Measurements from ENCODE around the gene ABTB1.
"Not testable (repeated sequence)": the region's sequence is repeated elsewhere in the genome, so short reads cannot be mapped to it uniquely, and the experiment has no call there.

The ABTB1 gene

DNA sequence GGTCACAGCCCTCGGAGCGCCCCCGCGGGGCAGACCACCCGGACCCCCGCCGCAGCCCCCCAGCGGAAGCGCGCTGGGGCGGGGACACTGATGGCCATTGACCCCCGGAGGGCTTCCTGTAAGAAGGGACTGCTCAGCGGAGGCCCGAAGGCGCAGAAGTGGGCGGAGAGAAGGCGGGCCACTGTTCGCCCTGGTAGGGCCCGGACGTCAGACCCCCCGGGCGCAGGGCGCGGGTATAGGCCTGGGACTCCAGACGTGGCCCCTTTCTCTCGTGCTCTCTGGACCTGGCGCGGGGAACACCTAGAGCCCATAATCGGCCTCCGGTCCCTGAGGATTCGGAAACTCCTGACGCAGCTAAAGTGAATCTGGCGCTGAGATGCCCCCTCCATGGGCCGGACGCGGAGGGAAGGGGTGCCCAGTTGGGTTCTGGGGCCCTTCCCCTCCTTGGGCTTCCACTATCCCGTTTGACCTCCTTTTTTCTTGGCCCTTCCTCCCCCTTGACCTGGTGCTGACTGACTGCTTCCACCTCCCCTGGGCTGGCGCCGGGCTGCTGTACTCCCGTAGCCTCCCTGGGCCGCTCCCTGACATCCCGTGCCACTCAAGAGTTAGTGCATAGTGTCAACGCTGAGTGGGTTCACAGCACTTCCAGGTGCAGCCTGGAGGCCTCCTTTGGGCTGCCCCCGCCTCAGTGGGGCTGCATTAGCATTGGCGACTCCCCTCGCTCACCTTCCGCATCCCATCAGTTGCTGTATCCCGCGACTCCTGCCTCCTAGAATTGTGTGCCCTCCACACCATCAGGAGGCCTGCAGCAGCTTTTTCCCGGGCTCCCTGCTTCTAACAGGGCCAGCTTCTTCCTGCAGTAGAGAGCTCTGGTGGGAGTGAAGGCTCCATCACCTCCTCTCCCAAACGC, 694 bp downstream of the ABTB1 start:
- DNase-seq (ENCODE audit: low read depth), result peak; percentile 22

DNA sequence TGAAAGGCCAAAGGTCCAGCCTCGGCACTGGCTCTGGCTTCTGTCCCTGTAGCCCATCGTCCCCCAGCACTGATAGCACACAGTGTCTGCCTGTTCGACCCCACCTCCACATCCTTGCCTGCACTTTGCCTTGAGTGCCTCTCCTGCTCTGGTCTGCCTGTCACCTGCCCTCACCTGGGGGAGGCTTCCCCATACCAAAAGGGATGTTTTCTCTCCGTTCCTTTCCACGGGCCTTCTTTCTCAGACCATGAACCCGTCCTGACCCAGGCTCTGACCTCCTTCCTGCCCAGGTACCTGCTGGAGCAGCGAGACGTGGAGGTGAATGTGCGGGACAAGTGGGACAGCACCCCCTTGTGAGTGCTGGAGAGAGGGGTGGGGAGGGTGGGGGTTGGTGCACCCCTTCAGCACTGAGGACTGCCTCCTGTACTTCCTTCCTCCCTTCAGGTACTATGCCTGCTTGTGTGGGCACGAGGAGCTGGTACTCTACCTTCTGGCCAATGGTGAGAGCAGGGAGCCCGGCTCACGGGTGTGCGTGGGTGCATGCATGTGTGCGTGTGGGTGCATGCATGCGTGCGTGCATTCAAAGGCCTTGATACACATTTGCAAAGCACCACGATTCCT, 1.5 kb downstream of the ABTB1 start:
- no peak for DNase-seq (ENCODE audit: low read depth)

DNA sequence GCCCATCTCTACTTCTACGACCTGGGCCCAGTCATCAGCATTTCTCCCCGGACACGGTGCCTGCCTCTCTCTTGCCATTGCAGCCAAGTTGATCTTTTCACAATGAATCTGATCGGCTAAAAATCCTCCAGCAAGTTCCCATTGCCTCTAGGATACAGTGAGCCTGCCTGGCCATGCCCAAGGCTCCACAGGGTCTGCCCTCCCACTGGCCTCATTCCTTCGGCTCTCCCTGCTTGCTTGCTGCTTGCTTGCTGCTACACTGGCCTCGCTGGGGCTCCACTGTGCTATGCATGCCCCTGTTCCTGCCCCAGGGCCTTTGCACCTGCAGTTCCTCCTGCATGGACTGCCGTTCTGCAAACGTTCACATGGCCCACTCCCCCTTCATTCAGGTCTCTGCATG, 2.0 kb downstream of the ABTB1 start:
- no peak for DNase-seq (ENCODE audit: low read depth)

DNA sequence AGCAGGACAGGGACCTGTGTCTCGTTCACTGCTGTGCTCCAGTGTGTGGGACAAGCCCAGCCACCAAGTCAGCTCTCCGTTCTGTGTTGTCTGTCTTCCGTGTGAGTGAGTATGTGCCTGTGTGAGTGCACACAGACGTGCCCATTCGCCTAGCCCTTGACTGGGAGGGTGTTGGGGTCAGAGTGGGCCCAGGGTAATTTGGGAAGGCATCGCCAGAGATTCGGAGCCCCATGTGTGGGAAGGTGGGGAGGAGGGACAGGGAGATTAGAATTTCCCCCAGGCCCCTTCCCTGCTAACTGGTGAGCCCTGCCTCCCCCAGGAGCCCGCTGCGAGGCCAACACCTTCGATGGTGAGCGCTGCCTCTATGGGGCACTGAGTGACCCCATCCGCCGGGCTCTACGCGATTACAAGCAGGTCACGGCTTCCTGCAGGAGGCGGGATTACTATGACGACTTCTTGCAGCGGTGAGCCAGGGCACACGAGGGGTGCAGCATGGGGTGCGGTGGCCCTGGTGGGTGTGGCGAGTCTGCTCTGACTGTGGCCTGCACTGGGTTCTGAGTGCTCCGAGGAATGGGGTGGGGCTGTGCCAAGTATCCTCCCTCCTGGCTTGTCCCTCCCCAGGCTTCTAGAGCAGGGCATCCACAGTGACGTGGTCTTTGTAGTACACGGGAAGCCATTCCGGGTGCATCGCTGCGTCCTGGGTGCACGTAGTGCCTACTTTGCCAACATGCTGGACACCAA, 3.1 kb downstream of the ABTB1 start:
- DNase-seq (ENCODE audit: low read depth), result no peak

DNA sequence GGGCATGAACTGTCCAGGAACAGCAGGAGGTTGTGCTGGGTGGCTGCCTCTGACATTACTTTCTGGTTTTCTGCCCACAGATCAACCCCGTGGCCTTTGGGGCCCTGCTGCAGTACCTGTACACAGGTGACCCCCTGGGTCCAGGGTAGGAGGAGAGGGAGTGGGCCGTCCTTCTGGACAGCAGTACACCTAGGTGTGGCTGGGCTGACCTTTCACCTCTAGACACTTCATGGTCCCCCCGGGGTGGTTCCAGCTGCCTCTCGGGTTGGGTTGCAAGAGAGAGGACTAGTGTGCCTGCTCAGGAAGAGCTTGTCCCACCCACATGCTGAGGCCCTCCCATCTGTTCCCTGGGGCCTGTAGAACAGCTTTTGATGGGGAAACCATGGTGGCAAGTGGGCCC, 3.7 kb downstream of the ABTB1 start:
- no peak for DNase-seq (ENCODE audit: low read depth)

DNA sequence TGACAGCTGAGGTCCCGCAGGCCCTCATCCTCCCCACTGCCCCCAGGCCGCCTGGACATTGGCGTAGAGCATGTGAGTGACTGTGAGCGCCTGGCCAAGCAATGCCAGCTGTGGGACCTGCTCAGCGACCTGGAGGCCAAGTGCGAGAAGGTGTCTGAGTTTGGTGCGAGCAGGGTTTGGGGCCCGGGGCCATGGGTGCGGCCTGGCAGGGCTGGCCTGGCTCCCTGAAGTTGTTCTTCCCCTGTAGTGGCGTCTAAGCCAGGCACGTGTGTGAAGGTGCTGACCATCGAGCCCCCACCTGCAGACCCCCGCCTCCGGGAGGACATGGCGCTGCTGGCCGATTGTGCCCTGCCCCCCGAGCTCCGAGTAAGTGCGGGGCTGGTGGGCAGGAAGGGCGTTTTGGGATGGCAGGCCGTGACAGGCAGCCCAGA, 4.2 kb downstream of the ABTB1 start:
- no peak for DNase-seq (ENCODE audit: low read depth)

DNA sequence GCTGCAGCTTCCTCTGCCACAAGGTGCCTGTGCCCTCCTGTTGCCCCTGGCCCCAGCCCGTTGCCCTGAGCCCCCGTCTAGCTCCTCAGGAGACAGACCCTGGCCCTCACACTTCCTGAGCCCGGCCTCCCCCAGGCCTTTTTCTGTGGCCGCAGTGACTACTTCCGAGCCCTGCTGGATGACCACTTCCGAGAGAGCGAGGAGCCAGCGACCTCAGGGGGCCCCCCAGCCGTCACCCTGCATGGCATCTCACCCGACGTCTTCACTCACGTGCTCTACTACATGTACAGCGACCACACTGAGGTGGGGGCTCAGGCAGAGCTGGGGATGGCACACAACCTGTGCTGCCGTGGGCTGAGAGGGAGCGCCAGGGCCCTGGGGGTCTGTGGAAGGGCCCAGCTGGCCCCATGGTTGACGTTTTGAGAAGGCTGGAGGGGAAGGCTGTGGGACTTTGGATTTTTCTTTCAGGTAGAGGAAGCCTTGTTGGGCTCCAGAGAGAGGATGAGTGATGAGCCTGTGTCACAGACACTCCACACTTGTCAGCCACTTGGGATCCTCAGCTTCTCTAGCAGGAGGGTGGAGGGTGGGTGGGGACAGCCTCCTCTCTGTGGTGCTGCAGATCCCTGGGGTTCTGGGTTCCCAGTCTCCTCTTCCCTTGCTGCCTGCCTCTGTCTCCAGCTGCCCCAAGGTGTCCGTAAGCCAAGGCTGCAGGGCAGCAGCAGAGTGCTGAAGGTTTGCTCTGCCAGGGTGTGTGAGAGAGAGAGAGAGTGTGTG, 5.0 kb downstream of the ABTB1 start:
- no peak for DNase-seq (ENCODE audit: low read depth)

DNA sequence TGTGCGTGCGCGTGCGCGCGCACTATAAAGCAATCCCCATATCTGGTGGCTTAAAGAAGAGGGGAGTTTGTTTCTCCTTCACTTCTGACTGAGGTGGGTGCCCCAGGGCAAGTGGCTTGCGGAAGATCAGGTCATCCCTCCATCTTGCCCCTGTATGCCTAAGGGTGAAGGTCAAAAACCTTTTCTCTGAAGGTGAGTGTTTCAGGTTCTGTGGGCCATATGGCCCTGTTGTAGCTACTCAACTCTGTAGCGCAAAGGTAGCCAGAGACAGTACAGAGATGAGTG, 5.5 kb downstream of the ABTB1 start:
- no peak for DNase-seq (ENCODE audit: low read depth)

DNA sequence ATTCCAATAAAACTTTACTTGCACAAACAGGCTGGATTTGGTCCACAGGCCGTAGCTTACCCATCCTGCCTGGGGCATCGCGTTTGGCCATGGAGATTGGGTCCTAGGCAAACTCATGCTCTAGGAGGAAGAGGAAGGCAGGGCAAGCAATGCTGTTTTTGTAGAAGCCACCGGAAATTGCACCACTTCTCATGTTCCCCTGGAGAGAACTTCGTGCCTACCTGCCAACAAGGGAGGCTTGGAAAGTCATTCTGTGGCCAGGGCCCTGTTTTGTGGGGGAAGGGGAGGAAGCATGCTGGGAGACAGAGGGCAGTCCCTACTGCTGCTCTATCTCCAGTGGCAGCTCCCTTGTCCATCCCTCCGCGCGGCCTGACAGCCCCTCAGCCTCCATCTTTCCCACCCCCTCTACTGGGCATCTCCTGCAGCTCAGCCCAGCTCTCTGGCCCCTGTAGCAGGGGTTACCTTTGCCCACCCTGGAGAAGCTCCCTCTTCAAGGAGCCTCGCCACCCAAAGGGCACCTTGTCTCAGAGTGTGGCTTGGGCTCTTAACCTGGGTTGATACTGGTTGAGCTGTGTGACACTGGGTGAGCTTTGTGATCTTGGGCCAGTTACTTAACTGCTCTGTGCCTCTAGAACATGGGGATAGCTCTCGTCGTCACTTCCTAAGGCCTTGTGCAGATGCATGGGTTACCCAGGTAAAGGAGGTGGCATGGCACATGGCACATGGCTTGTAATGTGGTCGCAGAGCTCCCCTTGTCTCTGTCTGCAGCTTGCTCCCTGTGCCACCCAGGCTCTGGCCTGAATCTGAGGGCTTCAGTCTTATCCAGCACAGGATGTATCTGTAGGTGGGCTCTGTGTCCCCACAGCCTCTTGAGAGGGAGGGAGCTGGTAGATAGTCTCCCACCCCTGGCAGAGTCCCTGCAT, 6.1 kb downstream of the ABTB1 start:
- no peak for DNase-seq (ENCODE audit: low read depth)

DNA sequence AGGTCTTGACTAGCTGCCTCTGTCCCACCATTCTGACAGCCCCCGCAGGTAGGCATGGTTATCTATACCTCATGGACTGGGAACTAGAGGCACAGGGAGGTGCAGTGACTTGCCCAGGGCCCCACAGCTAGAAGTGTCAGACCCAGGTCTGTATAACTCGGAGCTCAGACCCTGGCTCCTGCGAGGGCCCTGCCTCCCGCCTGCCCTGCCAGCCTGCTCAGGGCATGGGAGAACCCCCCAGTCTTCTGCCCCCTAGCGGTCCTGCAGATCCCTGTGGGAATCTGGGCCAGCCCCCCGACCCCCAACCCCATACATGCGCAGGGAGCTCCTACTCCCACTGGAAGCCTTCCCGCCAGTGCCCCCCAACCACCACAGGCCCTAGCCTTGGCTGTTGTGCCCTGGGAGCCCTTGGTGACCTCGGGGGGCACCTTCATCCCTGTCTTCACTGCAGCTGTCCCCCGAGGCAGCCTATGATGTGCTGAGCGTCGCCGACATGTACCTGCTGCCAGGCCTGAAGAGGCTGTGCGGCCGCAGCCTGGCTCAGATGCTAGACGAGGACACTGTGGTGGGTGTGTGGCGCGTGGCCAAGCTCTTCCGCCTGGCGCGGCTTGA, 6.9 kb downstream of the ABTB1 start:
- no peak for DNase-seq (ENCODE audit: low read depth)

DNA sequence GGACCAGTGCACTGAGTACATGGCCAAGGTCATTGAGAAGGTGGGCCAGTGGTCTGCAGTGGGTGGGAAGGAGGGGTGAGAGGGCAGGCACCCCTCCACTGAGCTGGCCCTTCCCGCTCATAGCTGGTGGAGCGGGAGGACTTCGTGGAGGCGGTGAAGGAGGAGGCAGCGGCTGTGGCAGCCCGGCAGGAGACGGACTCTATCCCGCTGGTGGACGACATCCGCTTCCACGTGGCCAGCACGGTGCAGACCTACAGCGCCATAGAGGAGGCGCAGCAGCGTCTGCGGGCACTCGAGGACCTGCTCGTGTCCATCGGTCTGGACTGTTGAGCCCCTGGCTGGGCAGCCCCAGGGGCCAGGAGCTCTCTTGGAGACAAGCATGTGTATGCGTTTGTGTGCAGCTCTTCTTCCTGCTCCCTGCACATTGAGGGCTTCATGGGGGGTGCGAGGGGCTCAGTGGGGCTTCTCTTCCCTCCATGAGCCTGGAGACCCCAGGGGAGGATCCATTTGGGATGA, 7.5 kb downstream of the ABTB1 start:
- DNase-seq (ENCODE audit: low read depth), result no peak

DNA sequence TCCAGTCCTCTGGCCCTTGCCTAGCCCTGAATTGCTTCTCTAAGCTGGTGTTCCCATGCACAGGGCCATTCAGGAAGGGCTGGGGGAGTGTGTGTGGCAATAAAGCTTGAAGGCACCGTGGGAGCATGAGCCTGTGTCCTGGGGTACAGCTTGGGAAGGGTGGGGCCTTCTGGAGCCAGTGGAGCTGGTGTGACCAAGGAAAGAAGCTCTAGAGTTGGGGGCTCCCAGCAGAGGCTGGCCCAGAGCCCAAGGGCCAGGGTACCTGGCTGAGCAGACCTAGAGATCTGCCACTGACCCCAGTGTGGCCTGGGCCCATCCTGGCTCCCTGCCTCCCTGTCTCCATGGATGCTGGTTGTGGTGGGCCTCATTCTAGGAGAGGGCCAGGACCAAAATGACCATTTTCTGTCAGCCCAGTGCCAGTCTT, 8.1 kb downstream of the ABTB1 start:
- DNase-seq (ENCODE audit: low read depth), result no peak

DNA sequence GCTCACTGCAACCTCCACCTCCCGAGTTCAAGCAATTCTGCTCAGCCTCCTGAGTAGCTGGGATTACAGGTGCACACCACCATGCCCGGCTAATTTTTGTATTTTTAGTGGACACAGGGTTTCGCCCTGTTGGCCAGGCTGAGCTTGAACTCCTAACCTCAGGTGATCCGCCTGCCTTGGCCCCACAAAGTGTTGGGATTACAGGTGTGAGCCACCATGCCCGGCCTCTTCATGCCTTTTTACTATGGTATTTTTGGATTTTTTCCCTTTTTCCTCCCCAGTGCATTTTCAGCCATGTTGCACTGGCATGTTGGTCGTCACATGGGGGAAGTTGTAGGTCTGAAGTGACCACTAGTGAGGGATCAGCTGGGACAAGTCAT, 9.4 kb downstream of the ABTB1 start:
- DNase-seq (ENCODE audit: low read depth), result not testable (repeated sequence)

DNA sequence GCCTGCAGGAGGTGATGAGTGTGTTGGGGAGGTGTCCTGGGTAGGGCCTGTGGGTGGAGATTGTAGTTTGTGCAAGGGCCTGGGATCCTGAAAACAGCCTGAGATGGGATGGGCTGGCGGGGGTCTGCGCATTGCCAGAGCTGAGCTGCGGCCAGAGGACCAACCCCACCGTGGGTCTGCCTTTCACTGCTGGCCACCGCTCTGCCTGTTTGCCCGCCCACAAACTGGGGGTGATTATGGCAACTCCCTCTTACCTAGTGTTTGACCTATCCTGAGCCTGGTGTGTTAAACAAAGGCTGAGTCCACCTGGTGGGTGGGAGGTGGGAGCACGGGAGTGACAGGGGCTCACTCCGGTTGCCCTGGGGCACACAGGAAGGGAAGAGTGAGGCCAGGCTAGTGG, 9.8 kb downstream of the ABTB1 start:
- DNase-seq (ENCODE audit: low read depth), result no peak

DNA sequence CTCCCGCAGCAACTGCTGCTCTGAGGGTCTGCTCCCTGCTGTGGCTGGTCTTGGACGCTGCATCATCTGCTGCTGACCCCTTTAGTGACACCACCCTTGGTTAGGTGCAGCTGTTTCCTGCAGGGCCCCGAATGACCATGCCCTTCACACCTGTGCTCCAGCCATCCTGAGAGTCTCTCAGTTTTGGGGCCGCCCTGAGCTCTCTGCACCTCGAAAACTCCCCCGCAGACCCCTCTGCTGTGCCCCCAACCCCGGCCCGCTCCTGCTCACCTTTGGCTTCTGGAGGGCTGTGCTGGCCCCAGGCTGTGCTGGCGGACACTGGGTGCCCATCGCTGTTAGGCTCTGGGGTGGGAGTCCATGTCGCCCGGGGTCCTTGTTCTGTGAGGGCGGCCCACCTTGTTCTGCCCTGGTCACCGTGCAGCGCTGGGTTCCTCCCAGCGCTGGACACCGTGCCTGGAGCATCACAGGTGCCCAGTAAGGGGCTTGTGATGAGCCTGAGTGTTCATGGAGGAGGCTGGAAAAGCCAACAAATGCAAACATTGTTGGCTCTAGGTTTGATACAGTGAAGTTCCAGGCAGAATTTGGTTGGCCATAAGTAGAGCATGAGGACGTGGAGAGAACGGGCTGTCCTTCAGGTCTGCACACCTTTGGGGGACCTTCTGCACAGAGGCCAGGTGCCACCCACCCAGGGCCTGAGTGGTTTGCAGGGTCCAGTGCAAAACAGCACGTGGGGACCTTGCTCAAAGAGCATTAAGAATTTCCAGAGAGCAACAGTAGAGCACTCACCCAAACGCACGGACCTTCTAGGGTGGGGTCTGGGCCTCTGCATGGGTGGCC, 12.3 kb downstream of the ABTB1 start:
- DNase-seq (ENCODE audit: low read depth), result no peak

DNA sequence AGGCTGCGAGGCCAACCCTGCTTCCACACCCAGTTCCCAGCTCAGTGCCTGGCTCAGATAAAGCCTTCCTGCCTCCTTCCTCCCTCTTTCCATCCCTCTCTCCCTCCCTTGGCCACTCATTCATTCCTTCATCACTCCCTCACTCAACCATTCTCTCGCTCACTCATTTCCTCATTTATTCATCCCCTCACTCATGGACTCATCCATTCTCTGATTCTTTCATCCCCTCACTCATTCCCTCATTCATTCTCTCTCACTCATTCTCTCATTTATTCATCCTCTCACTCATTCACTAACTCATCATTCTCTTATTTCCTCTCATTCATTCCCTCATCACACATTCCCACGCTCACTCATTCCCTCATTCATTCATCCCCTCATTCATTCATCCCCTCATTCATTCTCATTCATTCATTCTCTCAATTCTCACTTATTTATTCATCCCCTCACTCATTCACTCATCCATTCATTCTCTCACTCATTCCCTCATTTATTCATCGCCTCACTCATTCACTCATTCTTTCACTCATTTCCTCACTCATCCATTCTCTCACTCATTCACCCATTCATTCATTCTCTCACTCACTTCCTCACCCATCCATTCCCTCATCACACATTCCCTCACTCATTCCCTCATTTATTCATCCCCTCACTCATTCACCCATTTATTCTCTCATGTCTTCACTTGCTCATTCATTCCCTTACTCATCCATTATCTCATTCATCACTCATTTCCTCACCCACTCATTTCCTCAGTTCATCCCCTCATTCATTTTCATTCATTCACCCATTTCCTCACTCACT, 13.2 kb downstream of the ABTB1 start:
- no peak for DNase-seq (ENCODE audit: low read depth)

DNA sequence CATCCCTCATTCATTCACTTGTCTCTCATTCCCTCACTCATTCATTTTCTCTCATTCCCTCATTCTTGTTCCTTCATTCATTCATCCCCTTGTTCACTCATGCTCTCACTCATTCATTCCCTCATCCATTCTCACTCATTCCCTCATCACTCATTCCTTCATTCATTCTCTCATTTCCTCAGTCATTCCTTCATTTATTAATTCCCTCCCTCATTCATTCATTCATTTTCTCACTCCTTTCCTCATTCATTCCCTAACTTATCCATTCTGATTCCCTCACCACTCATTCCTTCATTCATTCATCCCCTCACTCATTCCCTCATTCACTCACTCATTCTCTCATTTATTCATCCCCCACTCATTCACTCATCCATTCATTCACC, 13.8 kb downstream of the ABTB1 start:
- DNase-seq (ENCODE audit: low read depth), result no peak

DNA sequence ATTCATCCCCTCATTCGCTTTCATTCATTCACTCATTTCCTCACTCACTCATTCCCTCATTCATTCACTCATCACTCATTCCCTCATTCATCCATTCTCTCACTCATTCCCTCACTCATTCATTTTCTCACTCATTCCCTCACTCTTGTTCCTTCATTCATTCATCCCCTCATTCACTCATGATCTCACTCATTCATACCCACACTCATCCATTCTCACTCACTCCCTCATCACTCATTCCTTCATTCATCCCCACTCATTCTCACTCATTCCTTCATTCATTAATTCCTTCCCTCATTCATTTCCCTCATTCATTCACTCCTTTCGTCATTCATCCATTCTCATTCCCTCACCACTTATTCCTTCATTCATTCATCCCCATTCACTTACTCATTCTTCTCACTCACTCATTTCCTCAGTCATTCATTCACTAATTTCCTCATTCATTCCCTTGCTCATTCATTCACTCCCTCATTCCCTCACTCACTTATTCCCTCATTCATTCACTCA, 14.5 kb downstream of the ABTB1 start:
- no peak for DNase-seq (ENCODE audit: low read depth)

DNA sequence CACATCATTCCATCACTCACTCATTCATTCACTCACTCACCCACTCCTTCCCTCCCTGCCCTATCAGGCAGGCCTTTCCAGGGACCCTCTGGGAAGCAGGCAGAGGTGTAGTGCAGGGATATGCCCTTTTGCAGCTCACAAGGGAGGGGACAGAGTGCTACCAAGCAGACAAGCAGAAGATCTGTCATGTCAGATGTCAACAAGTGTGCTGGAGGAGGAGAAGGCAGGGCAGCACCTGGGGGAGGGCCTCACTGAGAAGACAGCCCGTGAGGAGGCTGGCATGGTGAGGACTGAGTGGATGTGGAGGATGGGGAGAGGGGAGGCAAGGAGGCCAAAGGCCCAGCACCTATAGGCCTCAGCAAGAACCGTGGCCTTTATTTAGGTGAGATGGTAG, 15.3 kb downstream of the ABTB1 start:
- DNase-seq (ENCODE audit: low read depth), result no peak
